ENCODE results near the gene GRIP2.

DNA sequence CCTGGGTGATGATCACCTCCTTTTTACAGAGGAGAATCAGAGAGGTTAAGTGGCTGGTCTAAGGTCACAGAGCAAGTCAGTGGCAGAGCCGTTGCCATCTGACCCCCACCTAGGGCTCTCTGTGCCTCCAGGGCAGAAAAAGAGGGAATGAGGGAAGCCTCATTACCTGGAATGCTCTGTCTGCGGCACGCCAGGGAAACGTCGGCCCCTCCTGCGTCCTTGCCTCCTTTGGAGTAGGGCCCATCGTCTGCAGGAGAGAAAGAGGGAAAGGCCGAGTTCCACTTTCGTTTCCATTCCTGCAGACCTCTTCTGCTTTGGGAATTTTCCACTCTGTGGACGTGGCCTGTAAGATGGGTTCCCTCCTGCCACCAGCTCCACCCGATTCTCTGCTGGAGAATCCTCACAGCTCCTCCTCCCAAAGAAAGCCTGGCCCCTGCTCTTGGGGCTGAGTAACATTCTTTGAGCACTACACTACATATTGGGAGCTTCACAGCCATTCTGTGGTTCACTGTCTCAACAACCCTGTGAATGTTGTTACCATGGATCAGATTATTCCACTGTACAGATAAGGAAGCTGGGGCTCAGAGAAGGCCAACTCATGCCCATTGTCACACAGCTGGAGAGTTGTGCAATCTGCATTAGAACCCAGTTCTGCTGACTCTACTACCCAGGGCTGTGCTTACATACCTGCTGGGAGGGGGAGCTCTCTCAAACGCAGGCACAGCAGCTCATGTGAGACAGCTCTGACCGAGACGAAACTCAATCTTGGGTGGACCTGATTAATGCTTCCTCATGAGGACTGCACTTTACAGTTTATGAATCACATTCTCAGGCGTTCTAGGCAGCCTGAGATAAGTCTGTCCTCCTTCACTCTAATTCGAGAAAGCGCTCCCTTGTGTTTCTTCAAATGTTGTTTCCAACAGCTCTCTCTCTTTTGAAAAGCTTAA lies 14.2 kb downstream of the GRIP2 start:
- TF ChIP-seq CTCF (conservative IDR thresholded peaks at IDR 0.05 in 1 of 2, IDR thresholded peaks at IDR 0.05 in 1 of 2; ENCODE audit: extremely low read depth in 1 of 2, insufficient read depth in 1 of 2, low read depth in 1 of 2, low read length in 2 of 2) (no peak), EZH2 (IDR thresholded peaks at IDR 0.05; ENCODE audit: borderline replicate concordance, low read length) (no peak)

Measured in mammary epithelial cell (primary cell).